Uterus (tissue), 4 donors: Measurements from ENCODE around the gene ANKRD29. TPM values are rescaled to one million over a fixed set of nuclear protein-coding genes. Genes with fewer than 3 reads are reported as not detected.

Source experiments
- DNase-seq, 2 donors: peaks; one replicate each; pipeline ENCODE4 v3.0.0-alpha.2; 2019 to 2020
- H3K27ac ChIP-seq, 2 donors: fragments of 200-600 bp; sonication (generic); 1 replicate in 1 of 2; 2 replicates in 1 of 2; pipeline ENCODE4 v1.5.1; 2016 to 2018
- H3K27me3 ChIP-seq, 2 donors: fragments of 200-600 bp; sonication (generic); one replicate each; pipeline ENCODE4 v1.5.1; 2018 to 2019; ENCODE audit warnings: control low read depth in 1 of 2
- H3K36me3 ChIP-seq, 2 donors: fragments of 200-600 bp; sonication (generic); one replicate each; pipeline ENCODE4 v1.5.1; 2019; ENCODE audit warnings: control low read depth in 1 of 2
- H3K4me1 ChIP-seq, 2 donors: fragments of 200-600 bp; sonication (generic); one replicate each; pipeline ENCODE4 v1.5.1; 2018 to 2019; ENCODE audit warnings: control low read depth in 1 of 2
- H3K4me3 ChIP-seq, 2 donors: fragments of 200-600 bp; sonication (generic); 1 replicate in 1 of 2; 2 replicates in 1 of 2; pipeline ENCODE4 v1.5.1; 2018 to 2019; ENCODE audit warnings: mild to moderate bottlenecking in 1 of 2
- H3K9me3 ChIP-seq, 2 donors: fragments of 200-600 bp; sonication (generic); one replicate each; pipeline ENCODE4 v1.5.1; 2019; ENCODE audit warnings: control low read depth in 1 of 2
- CTCF ChIP-seq, 4 experiments: fragments of 200-600 bp in 2 of 4; fragments of 450-650 bp in 2 of 4; sonication (generic) in 2 of 4; IDR thresholded peaks; one replicate each; pipeline ENCODE4 v1.5.1; 2016 to 2019; ENCODE audit warnings: antibody characterized with exemption in 4 of 4, mild to moderate bottlenecking in 2 of 4, moderate library complexity in 1 of 4
- POLR2A ChIP-seq, 2 donors: fragments of 450-650 bp; IDR thresholded peaks; one replicate each; pipeline ENCODE4 v1.6.1; 2016; ENCODE audit warnings: antibody characterized with exemption in 2 of 2, mild to moderate bottlenecking in 1 of 2, moderate library complexity in 1 of 2
- intact Hi-C: fragments of 100-400 bp; cut with DNase I; formaldehyde crosslinking; loops from one replicate; pipeline ENCODE4 v1.15.1; 2023; ENCODE audit warnings: low total_unique reads
- total RNA-seq, 4 donors: library from RNA; depleted of rRNA in 3 of 4; stranded (reverse); fragments of >200 nt in 3 of 4; gene quantifications; one replicate each; pipeline versions ENCODE4 v1.1.0 to v1.2.4, GENCODE V29; 2014 to 2023
- donor health status: DM: yes; HTN: yes; CAD: no.

The ANKRD29 gene
- total RNA-seq, 4 donors from 2014 or later: 10.8 to 33.4 (median 15.9) TPM

GRCh38 chr18:23596183-23596582 lies 66.5 kb downstream of the ANKRD29 start:
- intact Hi-C loops: no loop called here
- no peaks in the 10 kb centered on the region for H3K9me3 ChIP-seq

GRCh38 chr18:23595591-23595990 lies 67.1 kb downstream of the ANKRD29 start:
- intact Hi-C loops: no loop called here
- H3K27me3 ChIP-seq: no peaks in the 10 kb centered on the region
- no peak overlapping the region for H3K27ac ChIP-seq
- no peaks in the 10 kb centered on the region for H3K9me3 ChIP-seq
- no peak for DNase-seq
- TF ChIP-seq POLR2A (IDR thresholded peaks at IDR 0.05): no peak
- TF ChIP-seq CTCF (IDR thresholded peaks at IDR 0.05): no peak
- no peaks in the 10 kb centered on the region for H3K36me3 ChIP-seq
- H3K4me1 ChIP-seq: no peaks in the 10 kb centered on the region
- no peak overlapping the region for H3K4me3 ChIP-seq

More at GRCh38 chr18:23596183-23596582, 66.5 kb downstream of the ANKRD29 start:
- no peak overlapping the region for H3K27ac ChIP-seq
- no peaks in the 10 kb centered on the region for H3K4me1 ChIP-seq
- no peaks in the 10 kb centered on the region for H3K36me3 ChIP-seq
- no peaks in the 10 kb centered on the region for H3K27me3 ChIP-seq
- no peak overlapping the region for H3K4me3 ChIP-seq
- no peak for DNase-seq
- no peak for TF ChIP-seq CTCF (IDR thresholded peaks at IDR 0.05)
- TF ChIP-seq POLR2A (IDR thresholded peaks at IDR 0.05): no peak

GRCh38 chr18:23593720-23594119 lies 69.0 kb downstream of the ANKRD29 start:
- no peak overlapping the region for H3K4me3 ChIP-seq
- H3K9me3 ChIP-seq: no peaks in the 10 kb centered on the region
- H3K27ac ChIP-seq: no peak overlapping the region
- TF ChIP-seq POLR2A (IDR thresholded peaks at IDR 0.05) (no peak), CTCF (IDR thresholded peaks at IDR 0.05) (no peak)
- no peak for DNase-seq
- no peaks in the 10 kb centered on the region for H3K4me1 ChIP-seq
- H3K27me3 ChIP-seq: no peaks in the 10 kb centered on the region
- intact Hi-C loops: no loop called here
- no peaks in the 10 kb centered on the region for H3K36me3 ChIP-seq

GRCh38 chr18:23592911-23593310 lies 69.8 kb downstream of the ANKRD29 start:
- intact Hi-C loops: no loop called here
- Histone ChIP-seq H3K36me3 (no peaks in the 10 kb centered on the region), H3K27me3 (no peaks in the 10 kb centered on the region), H3K4me1 (no peaks in the 10 kb centered on the region), H3K4me3 (no peak overlapping the region), H3K9me3 (no peaks in the 10 kb centered on the region), H3K27ac (no peak overlapping the region)
- TF ChIP-seq POLR2A (IDR thresholded peaks at IDR 0.05) (no peak), CTCF (IDR thresholded peaks at IDR 0.05) (no peak)
- DNase-seq: no peak

- Histone ChIP-seq H3K36me3 (no peaks in the 10 kb centered on the region), H3K4me1 (no peaks in the 10 kb centered on the region), H3K9me3 (no peaks in the 10 kb centered on the region), H3K27ac (no peak overlapping the region), H3K27me3 (no peaks in the 10 kb centered on the region), H3K4me3 (no peak overlapping the region)
- no peak for TF ChIP-seq POLR2A (IDR thresholded peaks at IDR 0.05)
- no peak for TF ChIP-seq CTCF (IDR thresholded peaks at IDR 0.05)
- no peak for DNase-seq
- intact Hi-C loops: no loop called here
Measured at GRCh38 chr18:23591011-23591410, 71.7 kb downstream of the ANKRD29 start.
